ENCODE results near the gene CAMTA1.
"Not testable (repeated sequence)": the region's sequence is repeated elsewhere in the genome, so short reads cannot be mapped to it uniquely, and the experiment has no call there.

CAMTA1 gene

GRCh38 chr1:7691576-7691975, 906.3 kb downstream of the CAMTA1 start:
- no peak overlapping the region for H3K9ac ChIP-seq (ENCODE audit: low read length in 5 of 5)
- H3K4me3 ChIP-seq (ENCODE audit: low read depth in 1 of 5, low read length in 5 of 5), result no peak overlapping the region
- no peak overlapping the region for H3K27ac ChIP-seq (ENCODE audit: low read depth, low read length)
- H3K9me3 ChIP-seq (ENCODE audit: control insufficient read depth in 5 of 5, low read length in 5 of 5), result peaks cover 0 to 19% (median 13%) of the 10 kb centered on the region in 5 donors
- H3K4me1 ChIP-seq (ENCODE audit: control insufficient read depth in 5 of 5, insufficient read depth in 5 of 5, low read length in 5 of 5), result no peaks in the 10 kb centered on the region
- peaks cover 6 to 10% (median 7%) of the 10 kb centered on the region in 5 donors for H3K27me3 ChIP-seq (ENCODE audit: control insufficient read depth in 5 of 5, insufficient read depth in 4 of 5, low read length in 5 of 5)
- H3K36me3 ChIP-seq (ENCODE audit: control insufficient read depth in 5 of 5, insufficient read depth in 5 of 5, low read length in 5 of 5), result no peaks in the 10 kb centered on the region

GRCh38 chr1:7692005-7692404, 906.8 kb downstream of the CAMTA1 start:
- Histone ChIP-seq H3K9me3 (ENCODE audit: control insufficient read depth in 5 of 5, low read length in 5 of 5) (peaks cover 0 to 19% (median 13%) of the 10 kb centered on the region in 5 donors), H3K9ac (ENCODE audit: low read length in 5 of 5) (no peak overlapping the region), H3K4me3 (ENCODE audit: low read depth in 1 of 5, low read length in 5 of 5) (no peak overlapping the region), H3K27me3 (ENCODE audit: control insufficient read depth in 5 of 5, insufficient read depth in 4 of 5, low read length in 5 of 5) (peaks cover 6 to 10% (median 7%) of the 10 kb centered on the region in 5 donors), H3K27ac (ENCODE audit: low read depth, low read length) (no peak overlapping the region), H3K4me1 (ENCODE audit: control insufficient read depth in 5 of 5, insufficient read depth in 5 of 5, low read length in 5 of 5) (no peaks in the 10 kb centered on the region), H3K36me3 (ENCODE audit: control insufficient read depth in 5 of 5, insufficient read depth in 5 of 5, low read length in 5 of 5) (no peaks in the 10 kb centered on the region)

- not testable (repeated sequence) for H3K36me3 ChIP-seq (ENCODE audit: control insufficient read depth in 5 of 5, insufficient read depth in 5 of 5, low read length in 5 of 5); H3K27ac ChIP-seq (ENCODE audit: low read depth, low read length); H3K4me3 ChIP-seq (ENCODE audit: low read depth in 1 of 5, low read length in 5 of 5); H3K9ac ChIP-seq (ENCODE audit: low read length in 5 of 5); H3K4me1 ChIP-seq (ENCODE audit: control insufficient read depth in 5 of 5, insufficient read depth in 5 of 5, low read length in 5 of 5)
- H3K9me3 ChIP-seq (ENCODE audit: control insufficient read depth in 5 of 5, low read length in 5 of 5), result peaks cover 0 to 19% (median 13%) of the 10 kb centered on the region in 5 donors
- peaks cover 4 to 10% (median 7%) of the 10 kb centered on the region in 5 donors for H3K27me3 ChIP-seq (ENCODE audit: control insufficient read depth in 5 of 5, insufficient read depth in 4 of 5, low read length in 5 of 5)
Measured at GRCh38 chr1:7693037-7693436, 907.8 kb downstream of the CAMTA1 start.

GRCh38 chr1:7693662-7694061, 908.4 kb downstream of the CAMTA1 start:
- Histone ChIP-seq H3K9me3 (ENCODE audit: control insufficient read depth in 5 of 5, low read length in 5 of 5) (peaks cover 0 to 19% (median 13%) of the 10 kb centered on the region in 5 donors), H3K27me3 (ENCODE audit: control insufficient read depth in 5 of 5, insufficient read depth in 4 of 5, low read length in 5 of 5) (peaks cover 4 to 10% (median 7%) of the 10 kb centered on the region in 5 donors), H3K9ac (ENCODE audit: low read length in 5 of 5) (no peak overlapping the region), H3K36me3 (ENCODE audit: control insufficient read depth in 5 of 5, insufficient read depth in 5 of 5, low read length in 5 of 5) (no peaks in the 10 kb centered on the region), H3K4me1 (ENCODE audit: control insufficient read depth in 5 of 5, insufficient read depth in 5 of 5, low read length in 5 of 5) (no peaks in the 10 kb centered on the region), H3K4me3 (ENCODE audit: low read depth in 1 of 5, low read length in 5 of 5) (no peak overlapping the region), H3K27ac (ENCODE audit: low read depth, low read length) (no peak overlapping the region)

- H3K9me3 ChIP-seq (ENCODE audit: control insufficient read depth in 5 of 5, low read length in 5 of 5), result peaks cover 0 to 19% (median 13%) of the 10 kb centered on the region in 5 donors
- H3K4me3 ChIP-seq (ENCODE audit: low read depth in 1 of 5, low read length in 5 of 5), result no peak overlapping the region
- no peaks in the 10 kb centered on the region for H3K4me1 ChIP-seq (ENCODE audit: control insufficient read depth in 5 of 5, insufficient read depth in 5 of 5, low read length in 5 of 5)
- H3K27ac ChIP-seq (ENCODE audit: low read depth, low read length), result no peak overlapping the region
- H3K9ac ChIP-seq (ENCODE audit: low read length in 5 of 5), result no peak overlapping the region
- H3K27me3 ChIP-seq (ENCODE audit: control insufficient read depth in 5 of 5, insufficient read depth in 4 of 5, low read length in 5 of 5), result peaks cover 4 to 10% (median 6%) of the 10 kb centered on the region in 5 donors
- no peaks in the 10 kb centered on the region for H3K36me3 ChIP-seq (ENCODE audit: control insufficient read depth in 5 of 5, insufficient read depth in 5 of 5, low read length in 5 of 5)
Measured at GRCh38 chr1:7694600-7695496, 909.6 kb downstream of the CAMTA1 start.

GRCh38 chr1:7695497-7696117, 910.4 kb downstream of the CAMTA1 start:
- Histone ChIP-seq H3K4me1 (ENCODE audit: control insufficient read depth in 5 of 5, insufficient read depth in 5 of 5, low read length in 5 of 5) (no peaks in the 10 kb centered on the region), H3K9ac (ENCODE audit: low read length in 5 of 5) (no peak overlapping the region), H3K36me3 (ENCODE audit: control insufficient read depth in 5 of 5, insufficient read depth in 5 of 5, low read length in 5 of 5) (no peaks in the 10 kb centered on the region), H3K27ac (ENCODE audit: low read depth, low read length) (no peak overlapping the region), H3K27me3 (ENCODE audit: control insufficient read depth in 5 of 5, insufficient read depth in 4 of 5, low read length in 5 of 5) (peaks cover 2 to 6% (median 4%) of the 10 kb centered on the region in 5 donors), H3K9me3 (ENCODE audit: control insufficient read depth in 5 of 5, low read length in 5 of 5) (peaks cover 0 to 19% (median 13%) of the 10 kb centered on the region in 5 donors), H3K4me3 (ENCODE audit: low read depth in 1 of 5, low read length in 5 of 5) (no peak overlapping the region)

- peaks cover 0 to 3% (median 2%) of the 10 kb centered on the region in 5 donors for H3K9me3 ChIP-seq (ENCODE audit: control insufficient read depth in 5 of 5, low read length in 5 of 5)
Measured at GRCh38 chr1:7698641-7699040, 913.4 kb downstream of the CAMTA1 start.

GRCh38 chr1:7702365-7702764, 917.1 kb downstream of the CAMTA1 start:
- H3K4me3 ChIP-seq (ENCODE audit: low read depth in 1 of 5, low read length in 5 of 5), result no peak overlapping the region
- peaks cover 0 to 14% (median 14%) of the 10 kb centered on the region in 5 donors for H3K4me1 ChIP-seq (ENCODE audit: control insufficient read depth in 5 of 5, insufficient read depth in 5 of 5, low read length in 5 of 5)
- H3K9me3 ChIP-seq (ENCODE audit: control insufficient read depth in 5 of 5, low read length in 5 of 5), result no peaks in the 10 kb centered on the region
- peaks cover 0 to 3% (median 0%) of the 10 kb centered on the region in 5 donors for H3K27me3 ChIP-seq (ENCODE audit: control insufficient read depth in 5 of 5, insufficient read depth in 4 of 5, low read length in 5 of 5)
- H3K9ac ChIP-seq (ENCODE audit: low read length in 5 of 5), result no peak overlapping the region
- H3K27ac ChIP-seq (ENCODE audit: low read depth, low read length), result no peak overlapping the region
- no peaks in the 10 kb centered on the region for H3K36me3 ChIP-seq (ENCODE audit: control insufficient read depth in 5 of 5, insufficient read depth in 5 of 5, low read length in 5 of 5)

More at GRCh38 chr1:7698641-7699040, 913.4 kb downstream of the CAMTA1 start:
- H3K27me3 ChIP-seq (ENCODE audit: control insufficient read depth in 5 of 5, insufficient read depth in 4 of 5, low read length in 5 of 5), result peaks cover 0 to 5% (median 0%) of the 10 kb centered on the region in 5 donors
- no peak overlapping the region for H3K9ac ChIP-seq (ENCODE audit: low read length in 5 of 5)
- no peak overlapping the region for H3K4me3 ChIP-seq (ENCODE audit: low read depth in 1 of 5, low read length in 5 of 5)
- H3K4me1 ChIP-seq (ENCODE audit: control insufficient read depth in 5 of 5, insufficient read depth in 5 of 5, low read length in 5 of 5), result peaks cover 0 to 4% (median 1%) of the 10 kb centered on the region in 5 donors
- H3K27ac ChIP-seq (ENCODE audit: low read depth, low read length), result no peak overlapping the region
- no peaks in the 10 kb centered on the region for H3K36me3 ChIP-seq (ENCODE audit: control insufficient read depth in 5 of 5, insufficient read depth in 5 of 5, low read length in 5 of 5)

- peak overlapping the region in 3 of 5 donors; percentile 7 to 47 (median 32) for H3K4me3 ChIP-seq (ENCODE audit: low read depth in 1 of 5, low read length in 5 of 5)
- no peak overlapping the region for H3K9ac ChIP-seq (ENCODE audit: low read length in 5 of 5)
- no peak overlapping the region for H3K27ac ChIP-seq (ENCODE audit: low read depth, low read length)
- no peaks in the 10 kb centered on the region for H3K9me3 ChIP-seq (ENCODE audit: control insufficient read depth in 5 of 5, low read length in 5 of 5)
- H3K36me3 ChIP-seq (ENCODE audit: control insufficient read depth in 5 of 5, insufficient read depth in 5 of 5, low read length in 5 of 5), result no peaks in the 10 kb centered on the region
- H3K27me3 ChIP-seq (ENCODE audit: control insufficient read depth in 5 of 5, insufficient read depth in 4 of 5, low read length in 5 of 5), result peaks cover 0 to 3% (median 0%) of the 10 kb centered on the region in 5 donors
- H3K4me1 ChIP-seq (ENCODE audit: control insufficient read depth in 5 of 5, insufficient read depth in 5 of 5, low read length in 5 of 5), result peaks cover 0 to 14% (median 14%) of the 10 kb centered on the region in 5 donors
Measured at GRCh38 chr1:7703321-7704213, 918.3 kb downstream of the CAMTA1 start.

All from subcutaneous abdominal adipose tissue (tissue), 5 donors.